ENCODE measurements around the gene TMCO1.

Gene TMCO1

DNA sequence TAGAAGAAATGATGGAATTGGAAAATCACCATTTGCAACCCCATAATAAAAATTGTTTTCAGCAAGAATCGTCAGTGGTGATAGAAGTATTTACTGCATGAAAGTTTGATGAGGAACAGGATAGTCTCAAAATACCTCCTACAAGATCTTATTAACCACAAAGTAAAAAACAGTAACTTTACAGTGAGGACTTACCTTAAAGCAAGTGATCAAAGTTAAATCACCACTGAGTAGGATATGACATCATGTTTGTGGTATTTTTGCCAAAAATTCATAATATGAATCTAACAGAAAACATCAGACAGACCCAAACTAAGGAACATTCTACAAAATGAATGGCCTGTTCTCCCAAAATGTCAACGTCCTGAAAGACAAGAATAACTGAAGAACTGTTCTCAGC lies 90.2 kb downstream of the TMCO1 start:
- TF ChIP-seq, protein P1, sequence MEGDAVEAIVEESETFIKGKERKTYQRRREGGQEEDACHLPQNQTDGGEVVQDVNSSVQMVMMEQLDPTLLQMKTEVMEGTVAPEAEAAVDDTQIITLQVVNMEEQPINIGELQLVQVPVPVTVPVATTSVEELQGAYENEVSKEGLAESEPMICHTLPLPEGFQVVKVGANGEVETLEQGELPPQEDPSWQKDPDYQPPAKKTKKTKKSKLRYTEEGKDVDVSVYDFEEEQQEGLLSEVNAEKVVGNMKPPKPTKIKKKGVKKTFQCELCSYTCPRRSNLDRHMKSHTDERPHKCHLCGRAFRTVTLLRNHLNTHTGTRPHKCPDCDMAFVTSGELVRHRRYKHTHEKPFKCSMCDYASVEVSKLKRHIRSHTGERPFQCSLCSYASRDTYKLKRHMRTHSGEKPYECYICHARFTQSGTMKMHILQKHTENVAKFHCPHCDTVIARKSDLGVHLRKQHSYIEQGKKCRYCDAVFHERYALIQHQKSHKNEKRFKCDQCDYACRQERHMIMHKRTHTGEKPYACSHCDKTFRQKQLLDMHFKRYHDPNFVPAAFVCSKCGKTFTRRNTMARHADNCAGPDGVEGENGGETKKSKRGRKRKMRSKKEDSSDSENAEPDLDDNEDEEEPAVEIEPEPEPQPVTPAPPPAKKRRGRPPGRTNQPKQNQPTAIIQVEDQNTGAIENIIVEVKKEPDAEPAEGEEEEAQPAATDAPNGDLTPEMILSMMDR (IDR thresholded peaks at IDR 0.05; ENCODE audit: low read depth, low read length, missing control alignments) = no peak
- H3K4me3 ChIP-seq (replicated peaks; ENCODE audit: low read depth, low read length) = no peak overlapping the region
- no peak for DNase-seq (ENCODE audit: extremely low read depth, low read depth)

Measured in HFF-Myc (cell line).